SU-DHL-6 (cell line): ENCODE data around the gene CREBZF.

Experiments
- EZH2phosphoT487 ChIP-seq: fragments of 200-600 bp; sonication (generic), shearing (Covaris generic); conservative IDR thresholded peaks from 2 replicates; pipeline ENCODE4 v1.6.1; 2018; ENCODE audit warnings: mild to moderate bottlenecking, antibody characterized with exemption, low read length, moderate library complexity, mixed read lengths
- TF ChIP-seq, protein P1 (sequence below): fragments of 200-600 bp; sonication (generic); IDR thresholded peaks from one replicate; pipeline ENCODE4 v1.5.1; 2017; ENCODE audit warnings: antibody characterized with exemption, mild to moderate bottlenecking, low read length, moderate library complexity; ENCODE audit not compliant: insufficient read depth, poor library complexity, severe bottlenecking

DNA sequence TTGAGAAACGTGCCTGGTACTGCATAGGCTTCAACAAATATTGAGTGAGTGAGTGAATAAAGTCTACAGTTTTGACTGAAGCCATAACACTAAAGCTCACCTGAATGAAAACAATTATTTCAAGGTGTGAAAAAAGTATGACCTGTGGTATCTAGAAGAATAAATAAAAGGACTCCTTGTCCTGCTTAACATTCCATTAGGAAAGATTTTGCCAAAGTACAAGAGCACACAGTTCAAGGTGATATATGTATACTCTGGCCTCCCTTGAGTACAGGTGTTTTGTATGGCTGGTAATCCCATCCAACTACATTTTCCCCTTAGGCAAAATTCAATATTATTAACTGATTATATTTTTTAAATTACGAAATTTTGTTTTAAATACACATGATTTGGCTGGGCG is 1.8 kb upstream of the CREBZF start:
- TF ChIP-seq, protein P1, sequence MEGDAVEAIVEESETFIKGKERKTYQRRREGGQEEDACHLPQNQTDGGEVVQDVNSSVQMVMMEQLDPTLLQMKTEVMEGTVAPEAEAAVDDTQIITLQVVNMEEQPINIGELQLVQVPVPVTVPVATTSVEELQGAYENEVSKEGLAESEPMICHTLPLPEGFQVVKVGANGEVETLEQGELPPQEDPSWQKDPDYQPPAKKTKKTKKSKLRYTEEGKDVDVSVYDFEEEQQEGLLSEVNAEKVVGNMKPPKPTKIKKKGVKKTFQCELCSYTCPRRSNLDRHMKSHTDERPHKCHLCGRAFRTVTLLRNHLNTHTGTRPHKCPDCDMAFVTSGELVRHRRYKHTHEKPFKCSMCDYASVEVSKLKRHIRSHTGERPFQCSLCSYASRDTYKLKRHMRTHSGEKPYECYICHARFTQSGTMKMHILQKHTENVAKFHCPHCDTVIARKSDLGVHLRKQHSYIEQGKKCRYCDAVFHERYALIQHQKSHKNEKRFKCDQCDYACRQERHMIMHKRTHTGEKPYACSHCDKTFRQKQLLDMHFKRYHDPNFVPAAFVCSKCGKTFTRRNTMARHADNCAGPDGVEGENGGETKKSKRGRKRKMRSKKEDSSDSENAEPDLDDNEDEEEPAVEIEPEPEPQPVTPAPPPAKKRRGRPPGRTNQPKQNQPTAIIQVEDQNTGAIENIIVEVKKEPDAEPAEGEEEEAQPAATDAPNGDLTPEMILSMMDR = no peak
- no peak for TF ChIP-seq EZH2phosphoT487
